NCI-H748 treated with DMSO at 0.1 percent for 48 hours (cell line): ENCODE results near the gene SPDEF.

Source experiments
- DNase-seq: peaks from one replicate; lab custom pipeline; 2025; lab: John Stamatoyannopoulos, UW

SPDEF gene

GRCh38 chr6:34527751-34528670 is 28.1 kb downstream of the SPDEF start:
- peak; percentile 18 for DNase-seq

GRCh38 chr6:34526992-34527728 is 29.0 kb downstream of the SPDEF start:
- DNase-seq, result peak; percentile 92

GRCh38 chr6:34526241-34526972 is 29.7 kb downstream of the SPDEF start:
- no peak for DNase-seq

- DNase-seq, result no peak
These were observed 30.5 kb downstream of the SPDEF start for GRCh38 chr6:34525431-34526175.

- DNase-seq, result no peak
These were observed 31.2 kb downstream of the SPDEF start for GRCh38 chr6:34524971-34525370.

- no peak for DNase-seq
These were observed 31.6 kb downstream of the SPDEF start for GRCh38 chr6:34524499-34524898.

- DNase-seq, result no peak
These were observed 32.5 kb downstream of the SPDEF start for GRCh38 chr6:34523441-34524206.

GRCh38 chr6:34522761-34523160 is 33.4 kb downstream of the SPDEF start:
- no peak for DNase-seq

- DNase-seq, result no peak
These were observed 34.5 kb downstream of the SPDEF start for GRCh38 chr6:34521463-34522285.

GRCh38 chr6:34520645-34521462 is 35.3 kb downstream of the SPDEF start:
- no peak for DNase-seq

- no peak for DNase-seq
These were observed 36.0 kb downstream of the SPDEF start for GRCh38 chr6:34519971-34520644.

- no peak for DNase-seq
These were observed 37.3 kb downstream of the SPDEF start for GRCh38 chr6:34518669-34519365.

- DNase-seq, result no peak
These were observed 38.2 kb downstream of the SPDEF start for GRCh38 chr6:34517966-34518365.

GRCh38 chr6:34517461-34517881 is 38.7 kb downstream of the SPDEF start:
- no peak for DNase-seq

GRCh38 chr6:34516391-34517324 is 39.5 kb downstream of the SPDEF start:
- no peak for DNase-seq

GRCh38 chr6:34515473-34516387 is 40.4 kb downstream of the SPDEF start:
- DNase-seq, result no peak
